Measurements from ENCODE around the gene UBE2B. TPM values are rescaled to one million over a fixed set of nuclear protein-coding genes. Genes with fewer than 3 reads are reported as not detected.

The UBE2B gene
- total RNA-seq, 1 donor from 2014 or later, result 60.4 TPM

DNA sequence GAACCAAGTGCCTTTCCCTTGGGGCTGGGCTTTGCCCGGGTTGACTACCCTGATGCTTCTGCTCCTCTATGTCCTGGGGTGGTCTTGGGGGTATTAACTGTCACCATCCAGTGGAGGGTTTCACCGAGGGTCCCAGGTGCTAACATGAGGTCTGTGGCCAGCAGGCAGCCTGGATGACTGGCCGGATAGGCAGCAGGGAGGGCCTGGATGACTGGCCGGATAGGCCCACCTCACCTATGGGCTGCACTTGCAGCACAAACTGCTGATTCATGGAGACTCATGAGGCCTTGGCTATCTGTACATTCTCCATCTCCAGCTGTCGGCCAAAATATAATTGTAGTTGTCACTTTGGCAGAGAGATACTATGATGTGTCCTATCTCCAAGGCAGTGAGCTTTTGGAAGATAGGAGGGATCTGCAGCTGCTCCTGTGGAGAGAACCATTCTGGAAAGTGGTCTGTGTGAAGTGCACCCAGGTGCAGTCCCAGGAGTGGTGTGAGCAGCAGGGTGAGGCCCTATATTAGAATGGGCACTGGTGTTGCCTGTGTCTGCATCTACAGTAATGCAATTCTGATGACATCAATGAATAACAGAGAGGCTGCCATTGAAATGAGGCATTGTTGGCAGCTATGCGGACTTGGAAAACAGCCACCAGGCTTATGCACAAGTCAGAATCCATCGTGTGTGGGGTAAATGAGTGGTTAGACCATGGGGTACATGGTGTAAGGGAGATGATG is 66.6 kb downstream of the UBE2B start:
- Mint-ChIP-seq H3K27ac (no peak overlapping the region), H3K36me3 (ENCODE audit: low read depth) (no peaks in the 10 kb centered on the region), H3K4me3 (no peak overlapping the region), H3K27me3 (no peaks in the 10 kb centered on the region), H3K9me3 (no peaks in the 10 kb centered on the region), H3K4me1 (peaks cover 29% of the 10 kb centered on the region)
- TF ChIP-seq, protein P1, sequence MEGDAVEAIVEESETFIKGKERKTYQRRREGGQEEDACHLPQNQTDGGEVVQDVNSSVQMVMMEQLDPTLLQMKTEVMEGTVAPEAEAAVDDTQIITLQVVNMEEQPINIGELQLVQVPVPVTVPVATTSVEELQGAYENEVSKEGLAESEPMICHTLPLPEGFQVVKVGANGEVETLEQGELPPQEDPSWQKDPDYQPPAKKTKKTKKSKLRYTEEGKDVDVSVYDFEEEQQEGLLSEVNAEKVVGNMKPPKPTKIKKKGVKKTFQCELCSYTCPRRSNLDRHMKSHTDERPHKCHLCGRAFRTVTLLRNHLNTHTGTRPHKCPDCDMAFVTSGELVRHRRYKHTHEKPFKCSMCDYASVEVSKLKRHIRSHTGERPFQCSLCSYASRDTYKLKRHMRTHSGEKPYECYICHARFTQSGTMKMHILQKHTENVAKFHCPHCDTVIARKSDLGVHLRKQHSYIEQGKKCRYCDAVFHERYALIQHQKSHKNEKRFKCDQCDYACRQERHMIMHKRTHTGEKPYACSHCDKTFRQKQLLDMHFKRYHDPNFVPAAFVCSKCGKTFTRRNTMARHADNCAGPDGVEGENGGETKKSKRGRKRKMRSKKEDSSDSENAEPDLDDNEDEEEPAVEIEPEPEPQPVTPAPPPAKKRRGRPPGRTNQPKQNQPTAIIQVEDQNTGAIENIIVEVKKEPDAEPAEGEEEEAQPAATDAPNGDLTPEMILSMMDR (IDR thresholded peaks at IDR 0.05), result no peak
- DNase-seq (no peak), ATAC-seq (ENCODE audit: low read depth) (no peak)
- ChIA-PET CTCF (interaction anchor here (1.7 kb wide), 1 partner anchor 26 kb away, joined by 5 read pairs; the partner anchor contains the start of gene CDKN2AIPNL), POLR2A (interaction anchor here (2.6 kb wide), 1 partner anchor 88 kb away, joined by 31 read pairs; the partner anchor contains the start of gene JADE2)
- intact Hi-C loops (cut with micrococcal nuclease), result loop anchor here (1.0 to 5.0 kb wide), 5 partner anchors 9 to 211 kb away; partner anchors contain the start of genes JADE2, PPP2CA and UBE2B

DNA sequence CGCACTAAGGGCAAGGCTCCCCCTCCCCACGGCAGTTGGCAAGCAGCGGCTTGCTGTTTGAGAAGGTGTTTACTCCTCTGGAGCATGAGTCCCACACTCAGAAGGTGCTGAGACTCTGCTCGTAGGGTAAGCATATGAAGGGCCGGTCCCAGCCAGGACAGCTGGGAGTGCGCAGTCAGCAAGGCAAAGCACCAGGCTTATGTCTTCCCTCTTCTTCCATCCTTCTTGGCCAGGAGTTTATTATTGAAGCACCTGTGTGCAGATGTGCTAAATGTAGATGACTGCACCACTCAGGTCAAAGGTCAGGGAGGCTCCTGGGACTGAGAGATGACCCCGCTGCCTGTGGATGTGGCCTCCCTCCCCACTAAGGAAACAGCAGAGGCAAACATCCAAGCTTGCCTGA is 67.4 kb downstream of the UBE2B start:
- ChIA-PET POLR2A (no interaction called here), CTCF (no interaction called here)
- H3K4me3 Mint-ChIP-seq, result no peak overlapping the region
- H3K27ac Mint-ChIP-seq, result no peak overlapping the region
- no peaks in the 10 kb centered on the region for H3K27me3 Mint-ChIP-seq
- H3K36me3 Mint-ChIP-seq (ENCODE audit: low read depth), result no peaks in the 10 kb centered on the region
- H3K4me1 Mint-ChIP-seq, result peaks cover 34% of the 10 kb centered on the region
- H3K9me3 Mint-ChIP-seq, result no peaks in the 10 kb centered on the region
- intact Hi-C loops (cut with micrococcal nuclease), result loop anchor here (5.0 kb wide), 1 partner anchor 211 kb away; the partner anchor contains the start of gene PPP2CA
- TF ChIP-seq, protein P1 (IDR thresholded peaks at IDR 0.05), result no peak
- DNase-seq, result no peak
- ATAC-seq (ENCODE audit: low read depth), result no peak

DNA sequence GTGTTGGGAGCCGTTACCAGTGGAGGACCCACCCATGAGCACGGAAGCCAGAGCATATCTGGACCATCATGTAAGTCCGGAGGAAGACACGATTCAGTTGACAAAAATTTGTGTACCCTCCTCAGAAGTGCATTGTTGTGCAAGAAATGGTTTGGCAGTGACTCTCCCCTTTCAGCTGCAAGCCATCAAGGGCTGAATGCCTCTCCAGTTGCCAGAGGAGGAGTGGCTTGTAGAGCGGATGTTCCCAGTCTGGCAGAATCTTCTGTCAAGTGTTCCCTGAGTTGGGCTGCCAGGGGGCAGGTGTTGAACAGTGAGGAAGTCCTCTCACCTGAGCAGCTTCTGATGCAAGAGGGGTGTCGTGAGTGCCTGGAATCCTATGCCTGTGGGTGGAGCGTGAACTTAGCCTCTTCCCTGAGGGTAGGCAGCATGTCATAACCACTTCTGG is 67.9 kb downstream of the UBE2B start:
- ChIA-PET POLR2A (interaction anchor here (0.6 kb wide), 1 partner anchor 84 kb away, joined by 4 read pairs; no protein-coding TSS in a partner anchor), CTCF (no interaction called here)
- intact Hi-C loops (cut with micrococcal nuclease), result loop anchor here (5.0 kb wide), 1 partner anchor 212 kb away; the partner anchor contains the start of gene PPP2CA
- peaks cover 34% of the 10 kb centered on the region for H3K4me1 Mint-ChIP-seq
- H3K27me3 Mint-ChIP-seq, result no peaks in the 10 kb centered on the region
- DNase-seq, result no peak
- H3K27ac Mint-ChIP-seq, result no peak overlapping the region
- no peak overlapping the region for H3K4me3 Mint-ChIP-seq
- TF ChIP-seq, protein P1 (IDR thresholded peaks at IDR 0.05), result no peak
- H3K36me3 Mint-ChIP-seq (ENCODE audit: low read depth), result no peaks in the 10 kb centered on the region
- H3K9me3 Mint-ChIP-seq, result no peaks in the 10 kb centered on the region
- no peak for ATAC-seq (ENCODE audit: low read depth)

DNA sequence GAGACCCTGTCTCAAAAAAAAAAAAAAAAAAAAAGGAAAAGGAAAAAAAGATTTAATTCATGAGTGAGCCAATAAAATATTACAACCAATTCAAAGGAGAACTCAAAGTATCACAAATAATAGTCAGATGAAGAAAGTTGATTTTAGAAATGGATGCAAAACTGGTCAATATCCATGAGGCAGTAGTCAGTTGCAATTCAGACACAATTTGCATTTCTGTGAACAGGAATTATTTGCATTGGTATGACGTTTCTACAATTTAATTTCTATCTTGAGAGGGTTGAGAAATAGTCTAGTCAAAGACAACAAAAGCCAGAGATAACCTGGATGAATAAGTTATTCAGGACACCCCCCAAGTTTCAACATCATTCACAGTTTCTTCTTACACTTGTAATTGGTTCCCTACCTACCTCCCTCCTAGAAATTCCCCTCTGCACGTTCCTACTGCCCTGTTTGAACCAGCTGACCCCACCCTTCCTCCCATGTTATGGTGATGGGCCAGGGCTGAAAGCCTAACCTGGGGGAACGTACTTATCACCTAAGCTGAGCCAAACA is 68.9 kb downstream of the UBE2B start:
- H3K4me1 Mint-ChIP-seq, result peaks cover 41% of the 10 kb centered on the region
- H3K27ac Mint-ChIP-seq, result no peak overlapping the region

More for the DNA sequence above, 68.9 kb downstream of the UBE2B start:
- DNase-seq (no peak), ATAC-seq (ENCODE audit: low read depth) (no peak)
- H3K27me3 Mint-ChIP-seq, result no peaks in the 10 kb centered on the region
- H3K9me3 Mint-ChIP-seq, result no peaks in the 10 kb centered on the region
- intact Hi-C loops (cut with micrococcal nuclease), result no loop called here
- CTCF ChIA-PET, result no interaction called here
- H3K4me3 Mint-ChIP-seq, result no peak overlapping the region
- H3K36me3 Mint-ChIP-seq (ENCODE audit: low read depth), result no peaks in the 10 kb centered on the region
- POLR2A ChIA-PET, result interaction anchor here (0.6 to 0.7 kb wide), 3 partner anchors 83 to 146 kb away, joined by 3 to 4 read pairs (median 3); no protein-coding TSS in a partner anchor
- TF ChIP-seq, protein P1 (IDR thresholded peaks at IDR 0.05), result no peak

Other genes starting within 250 kb of the UBE2B start
- gene SKP1, start 194.6 kb upstream of the UBE2B start, total RNA-seq, result 193 and 211 TPM in 2 replicates
- 103 and 118 TPM in 2 replicates for gene PPP2CA, start 145.5 kb upstream of the UBE2B start, total RNA-seq
- gene CDKL3, start 4.4 kb upstream of the UBE2B start, total RNA-seq, result 0.54 and 2.1 TPM in 2 replicates
- gene CDKN2AIPNL, start 40.3 kb downstream of the UBE2B start, total RNA-seq, result 21.6 and 22.4 TPM in 2 replicates
- 218 and 225 TPM in 2 replicates for gene JADE2, start 154.1 kb downstream of the UBE2B start, total RNA-seq

Data from activated B cell treated with CpG ODN at 0.5 μM for 24 hours (primary cell).